GM08714 (cell line): ENCODE data around the gene ETFRF1.

Experiments used
- H3K4me3 ChIP-seq: fragments of 200-500 bp; sonication (Bioruptor generic); 2 replicates; pipeline ENCODE4 v1.5.1; 2014; ENCODE audit warnings: mild to moderate bottlenecking, low read length, inconsistent platforms
- ZNF274 ChIP-seq: IDR thresholded peaks from 2 replicates; pipeline ENCODE4 v1.6.1; 2012; ENCODE audit warnings: mild to moderate bottlenecking, low read depth, low read length

ETFRF1 gene

GRCh38 chr12:25195056-25195971 is at the start of gene ETFRF1, which contains the start of gene DNAI7:
Gene ETFRF1, plus strand, starts transcription at chr12:25195237. Its CDS starts 8,720 bp downstream, at chr12:25203957.
Gene DNAI7, minus strand, starts transcription at chr12:25195160. Its CDS starts 82 bp downstream, at chr12:25195078.
- no peak for TF ChIP-seq ZNF274
- peak within 1 kb of the TSS; percentile 60 for H3K4me3 ChIP-seq

GRCh38 chr12:25146686-25147085 is 48.4 kb upstream of the ETFRF1 start:
- H3K4me3 ChIP-seq, result no peak overlapping the region
- no peak for TF ChIP-seq ZNF274

- no peak for TF ChIP-seq ZNF274
- no peak overlapping the region for H3K4me3 ChIP-seq
Observed at GRCh38 chr12:25151476-25151875, 43.6 kb upstream of the ETFRF1 start.

DNA sequence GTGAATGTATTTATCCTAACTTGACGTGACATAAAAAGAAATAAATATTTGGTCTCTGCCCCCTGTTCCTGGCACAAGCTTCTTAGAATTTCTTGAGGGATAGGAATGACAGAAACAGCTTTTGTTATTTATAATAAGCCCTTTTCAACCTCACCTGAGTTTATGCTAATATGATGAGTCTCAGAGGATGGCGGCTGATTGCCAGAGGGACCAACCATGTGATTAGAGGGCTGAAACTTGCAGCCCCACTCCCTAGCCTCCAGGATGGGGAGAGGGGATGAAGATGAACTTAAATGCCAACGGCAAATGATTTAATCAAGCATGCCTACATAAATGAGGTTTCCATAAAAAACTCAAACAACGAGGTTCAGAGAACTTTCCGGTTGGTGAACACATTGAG is 43.0 kb upstream of the ETFRF1 start:
- no peak for TF ChIP-seq ZNF274
- H3K4me3 ChIP-seq, result no peak overlapping the region

- H3K4me3 ChIP-seq, result no peak overlapping the region
- no peak for TF ChIP-seq ZNF274
Observed at GRCh38 chr12:25155022-25155576, 39.9 kb upstream of the ETFRF1 start.

DNA sequence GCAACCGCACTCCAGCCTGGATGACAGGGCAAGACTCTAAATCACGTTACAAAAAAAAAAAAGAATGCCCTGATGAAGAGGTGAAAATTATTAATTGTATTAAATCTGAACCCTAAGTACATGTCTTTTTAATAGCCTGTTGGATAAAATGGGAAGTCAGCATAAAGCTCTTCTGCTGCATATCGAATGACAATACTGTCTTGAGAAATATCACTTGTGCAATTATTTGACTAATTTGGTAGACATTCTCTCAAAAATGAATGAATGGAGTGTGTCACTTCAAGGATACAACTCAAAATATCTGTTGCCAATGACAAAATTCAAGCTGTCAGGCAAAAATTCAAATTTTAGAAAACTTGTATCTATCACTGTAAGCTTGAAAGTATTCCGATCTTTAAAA is 39.0 kb upstream of the ETFRF1 start:
- TF ChIP-seq ZNF274, result no peak
- H3K4me3 ChIP-seq, result no peak overlapping the region

DNA sequence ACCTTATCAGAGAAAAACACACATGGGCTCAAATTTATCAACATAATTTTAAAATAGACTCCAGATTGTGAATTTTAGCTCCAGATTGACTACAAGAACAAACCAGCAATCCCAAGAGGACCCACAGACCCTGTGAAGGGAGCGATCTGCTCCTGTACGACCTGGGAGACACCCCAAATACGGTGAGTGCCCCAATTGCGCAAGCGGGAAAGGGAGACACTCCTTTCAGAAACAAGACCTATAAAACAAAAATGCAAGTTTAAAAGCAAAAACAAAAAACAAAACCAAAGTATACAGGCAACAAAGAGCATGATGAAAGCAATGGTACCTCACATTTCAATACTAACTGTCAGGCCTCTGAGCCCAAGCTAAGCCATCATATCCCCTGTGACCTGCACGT is 32.2 kb upstream of the ETFRF1 start:
- no peak overlapping the region for H3K4me3 ChIP-seq
- TF ChIP-seq ZNF274, result no peak

DNA sequence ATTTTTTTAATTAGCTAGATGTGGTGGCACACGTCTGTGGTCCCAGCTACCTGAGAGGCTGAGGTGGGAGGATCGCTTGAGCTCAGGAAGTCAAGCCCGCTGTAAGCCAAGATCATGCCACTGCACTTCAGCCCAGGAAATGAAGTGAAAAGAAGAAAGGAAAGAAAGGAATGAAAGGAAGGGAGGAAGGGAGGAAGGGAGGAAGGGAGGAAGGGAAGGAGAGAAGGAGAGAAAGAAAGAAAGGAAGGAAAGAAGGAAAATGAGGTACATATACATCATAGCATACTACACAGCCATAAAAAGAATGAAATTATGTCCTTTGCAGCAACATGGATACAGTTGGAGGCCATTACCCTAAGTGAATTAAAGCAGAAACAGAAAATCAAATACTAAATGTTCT is 12.3 kb upstream of the ETFRF1 start:
- no peak for TF ChIP-seq ZNF274
- H3K4me3 ChIP-seq, result no peak overlapping the region

DNA sequence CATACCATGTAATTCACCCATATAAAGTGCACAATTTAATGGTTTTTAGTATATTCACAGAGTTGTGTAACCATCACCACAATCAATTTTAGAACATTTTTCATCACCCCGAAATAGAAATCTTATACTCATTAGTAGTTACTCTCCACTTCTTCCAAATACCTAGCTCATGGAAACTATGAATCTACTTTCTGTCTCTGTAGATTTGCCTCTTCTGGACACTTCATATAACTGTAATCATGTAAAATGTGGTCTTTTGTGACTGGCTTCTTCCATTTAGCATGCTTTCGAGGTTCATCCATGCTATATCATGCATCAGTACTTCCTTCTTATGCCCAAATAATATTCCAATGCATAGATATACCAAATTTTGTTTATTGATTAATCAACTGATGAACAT is 10.9 kb upstream of the ETFRF1 start:
- H3K4me3 ChIP-seq, result no peak overlapping the region
- no peak for TF ChIP-seq ZNF274

DNA sequence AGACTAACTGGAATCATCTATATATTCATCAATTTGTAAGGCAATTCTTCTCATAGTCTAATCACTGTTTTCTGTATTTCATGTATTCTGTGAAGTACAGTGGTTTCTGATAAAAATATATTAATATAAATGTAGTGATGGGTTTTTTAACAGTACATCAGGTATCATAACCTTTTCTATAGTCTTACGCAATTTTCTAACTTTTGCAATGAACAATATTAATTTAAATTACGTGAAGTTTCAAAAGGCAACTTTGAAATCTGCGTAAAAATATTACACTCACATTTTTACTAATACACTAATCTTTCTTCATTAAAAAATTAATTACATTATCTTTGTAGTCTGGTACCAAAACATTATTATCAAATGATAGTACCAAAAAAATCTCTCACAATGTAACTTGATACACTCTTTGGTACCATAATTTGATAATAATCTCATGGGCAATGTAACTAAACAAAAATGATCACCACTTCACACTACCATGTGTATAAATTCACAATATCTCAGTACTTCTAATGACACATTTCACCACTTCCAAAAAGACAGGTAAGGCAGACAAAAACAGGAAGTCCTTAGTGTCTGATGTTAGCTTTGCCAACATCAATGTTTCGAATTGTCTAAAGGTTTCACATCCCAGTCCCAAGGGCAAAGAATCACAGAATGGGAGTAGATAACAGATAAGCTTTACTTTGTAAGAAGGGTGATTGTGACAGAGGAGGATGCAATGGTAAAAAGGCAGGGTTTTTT is 8.8 kb upstream of the ETFRF1 start:
- H3K4me3 ChIP-seq, result no peak overlapping the region
- TF ChIP-seq ZNF274, result no peak

- no peak for TF ChIP-seq ZNF274
- H3K4me3 ChIP-seq, result no peak overlapping the region
Observed at GRCh38 chr12:25186788-25187402, 8.1 kb upstream of the ETFRF1 start.

DNA sequence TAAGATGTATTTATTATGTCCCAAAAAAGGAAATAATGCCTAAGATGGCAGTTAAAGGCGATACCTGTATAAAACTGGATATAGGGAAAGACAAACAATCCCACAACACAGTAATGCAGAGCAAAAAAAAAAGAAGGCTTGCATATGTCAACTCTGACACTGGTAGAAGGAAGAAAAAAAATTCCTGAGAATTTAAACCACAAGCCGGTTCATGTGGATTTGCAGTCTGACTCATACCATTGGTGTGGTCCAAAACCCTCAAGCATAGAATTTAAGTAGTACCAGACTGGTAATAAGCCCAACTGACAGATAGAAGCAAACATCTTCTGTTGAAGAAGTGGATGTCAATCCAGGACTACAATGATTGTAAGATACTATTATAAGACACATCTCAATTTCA is 7.3 kb upstream of the ETFRF1 start:
- TF ChIP-seq ZNF274, result no peak
- no peak overlapping the region for H3K4me3 ChIP-seq

DNA sequence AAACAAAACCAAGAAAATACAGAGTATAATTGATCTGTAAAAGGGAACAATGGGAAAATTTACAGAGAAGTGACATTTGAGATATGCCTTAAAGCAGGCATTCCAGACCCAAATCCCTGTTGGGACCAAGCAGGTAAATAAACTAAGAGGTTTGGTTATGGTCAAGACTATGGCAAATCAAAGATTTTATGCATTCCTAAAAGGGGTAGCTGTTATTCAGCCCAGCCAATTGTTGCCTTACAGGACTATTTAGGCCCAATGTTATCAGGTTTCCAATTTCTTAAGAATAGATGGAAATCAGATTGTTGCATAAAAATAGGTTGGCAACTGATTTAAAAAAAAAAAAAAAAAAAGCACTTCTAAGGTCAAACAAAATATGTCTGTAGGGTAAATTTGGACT is 5.4 kb upstream of the ETFRF1 start:
- H3K4me3 ChIP-seq, result no peak overlapping the region
- no peak for TF ChIP-seq ZNF274

DNA sequence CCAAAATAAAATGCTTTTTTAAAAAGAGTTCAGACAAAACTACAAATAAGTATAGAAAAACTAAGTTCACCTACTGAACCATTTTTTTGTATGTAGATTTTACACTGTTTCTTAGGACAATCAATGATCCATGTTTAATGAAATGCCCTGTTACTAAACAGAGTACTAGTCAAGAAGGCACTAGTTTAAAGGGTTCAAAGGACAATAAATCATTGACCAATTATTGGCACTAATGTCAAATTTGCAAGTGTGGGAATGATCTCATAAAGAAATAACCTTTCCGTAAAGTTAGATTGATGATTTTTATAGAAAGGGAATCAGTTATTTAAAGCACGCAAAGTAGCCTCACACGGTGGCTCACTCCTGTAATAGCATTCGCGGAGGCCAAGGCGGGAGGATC is 4.2 kb upstream of the ETFRF1 start:
- no peak for TF ChIP-seq ZNF274

More for the DNA sequence above, 4.2 kb upstream of the ETFRF1 start:
- no peak overlapping the region for H3K4me3 ChIP-seq
